NCI-H187 (cell line): Measurements from ENCODE around the gene COQ10A.
"Not testable (repeated sequence)": the region's sequence is repeated elsewhere in the genome, so short reads cannot be mapped to it uniquely, and the experiment has no call there.

Experiments used
- DNase-seq, 2 experiments: peaks; one replicate each; lab custom pipeline; 2025; lab: John Stamatoyannopoulos, UW

COQ10A gene

DNA sequence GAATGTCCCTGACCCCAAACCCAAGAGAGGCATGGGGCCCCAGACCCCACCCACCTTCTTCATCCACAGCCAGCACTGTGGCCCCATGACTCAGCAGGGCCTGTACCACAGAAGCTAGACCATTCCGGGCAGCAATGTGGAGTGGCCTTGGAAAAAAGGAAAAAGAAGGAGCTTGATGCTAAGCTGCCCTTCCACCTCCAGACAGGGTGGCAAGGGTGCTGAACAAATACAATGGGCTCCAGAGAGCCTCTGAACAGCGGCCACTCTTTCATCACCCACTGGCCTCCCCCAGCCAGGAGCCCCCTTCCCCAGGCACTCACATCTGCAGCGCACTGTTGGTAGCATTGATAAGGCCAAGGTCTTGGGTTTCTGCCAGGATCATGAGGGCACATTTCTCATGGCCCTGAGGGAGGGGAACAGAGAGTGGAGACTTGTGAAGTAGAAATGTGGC is 23.0 kb upstream of the COQ10A start:
- DNase-seq, result no peak

- DNase-seq, result no peak
Measured at GRCh38 chr12:56244494-56244893, 22.2 kb upstream of the COQ10A start.

DNA sequence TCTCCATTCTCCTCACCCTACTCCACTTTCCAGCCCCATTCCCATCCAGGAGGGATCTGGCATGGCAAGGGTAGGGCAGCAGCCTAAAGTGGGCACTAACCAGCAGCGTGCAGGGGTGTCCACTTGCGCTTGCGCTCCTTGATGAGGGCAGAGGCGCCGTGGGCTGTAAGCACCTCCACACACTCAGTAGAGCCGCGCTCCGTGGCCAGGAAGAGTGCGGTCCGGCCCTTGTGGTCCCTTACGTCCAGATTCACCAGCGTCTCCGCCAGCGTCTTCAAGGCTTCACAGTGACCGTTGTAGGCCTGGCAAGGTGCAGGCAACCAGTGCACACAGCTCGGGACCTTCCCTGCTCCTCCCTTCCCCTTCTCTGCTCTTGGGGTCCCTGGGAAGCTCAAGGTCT is 18.8 kb upstream of the COQ10A start:
- no peak for DNase-seq

DNA sequence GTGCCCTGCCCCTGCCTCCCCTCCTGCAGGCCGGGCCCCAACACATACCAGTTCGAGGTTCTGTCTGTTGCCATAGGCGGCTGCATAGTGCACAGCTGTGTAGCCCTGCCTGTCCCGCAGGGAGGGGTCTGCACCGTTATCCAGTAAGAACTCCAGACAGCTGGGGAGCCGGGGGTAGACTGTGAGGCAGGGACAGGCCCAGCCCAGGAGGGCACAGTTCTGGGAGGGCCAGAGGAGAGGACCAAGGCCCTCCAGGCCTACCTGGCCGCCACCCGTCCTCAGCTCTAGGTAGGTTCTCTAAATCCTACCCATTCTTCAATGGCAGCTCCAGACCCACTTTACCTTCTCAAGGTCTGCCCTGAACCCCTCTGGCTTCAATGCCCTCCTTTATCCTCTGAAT is 18.0 kb upstream of the COQ10A start:
- DNase-seq, result no peak

DNA sequence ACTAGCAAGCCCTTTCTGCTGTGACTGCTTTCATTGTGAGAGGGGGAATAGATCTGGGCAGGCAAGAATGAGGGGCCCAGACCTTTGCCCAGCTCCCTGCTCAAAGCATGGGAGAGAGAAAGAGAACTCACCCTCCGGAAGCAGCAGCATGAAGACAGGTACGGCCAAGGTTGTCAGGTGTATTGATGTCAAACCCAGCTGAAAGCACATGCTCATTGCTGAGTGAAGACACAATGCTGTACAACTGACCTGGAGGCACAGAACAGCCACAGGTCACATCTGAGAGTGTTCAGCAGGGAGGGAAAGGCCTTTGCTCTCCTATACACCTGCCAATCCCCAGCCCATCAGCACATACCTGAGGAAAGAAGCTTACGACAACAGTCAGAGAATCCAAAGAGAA is 14.1 kb upstream of the COQ10A start:
- no peak for DNase-seq

DNA sequence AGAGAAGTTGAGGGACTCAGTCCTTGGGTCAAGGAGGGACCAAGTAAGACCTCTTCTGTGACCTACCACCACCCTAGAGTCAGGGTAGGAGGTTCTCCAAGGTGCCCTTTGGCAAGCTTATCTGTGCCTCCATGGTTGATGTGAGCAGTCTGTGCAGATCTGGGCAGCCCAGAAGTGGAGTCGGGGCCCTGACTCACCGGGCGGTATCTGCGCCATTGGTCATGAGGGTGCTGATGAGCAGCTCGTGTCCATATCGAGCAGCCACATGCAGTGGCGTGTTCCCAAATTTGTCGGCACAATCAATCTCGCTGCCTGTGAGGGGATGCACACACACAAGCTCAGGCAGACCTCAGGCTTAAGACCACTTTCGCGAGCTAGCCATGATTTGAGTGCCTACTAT is 13.7 kb upstream of the COQ10A start:
- DNase-seq, result no peak

DNA sequence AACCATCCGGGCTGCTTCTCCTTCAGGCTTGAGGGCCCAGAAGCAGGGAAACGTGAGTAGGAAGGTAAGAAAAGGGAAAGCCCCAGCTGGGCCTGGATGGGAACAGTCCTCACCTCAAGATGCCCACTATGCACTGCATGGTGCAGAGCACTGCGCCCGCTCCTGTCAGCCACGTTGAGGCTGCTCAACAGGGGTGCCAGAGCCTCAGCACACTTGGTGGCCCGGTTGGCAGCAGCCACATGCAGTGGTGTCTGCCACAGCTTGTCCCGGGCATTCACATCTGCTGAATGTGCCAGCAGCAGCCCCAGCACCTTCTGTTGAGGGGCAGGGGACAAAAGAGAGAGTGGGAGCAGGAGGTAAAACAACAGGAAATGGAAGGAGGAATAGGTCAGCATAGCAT is 11.1 kb upstream of the COQ10A start:
- no peak for DNase-seq

- no peak for DNase-seq
Measured at GRCh38 chr12:56256326-56256960, 10.3 kb upstream of the COQ10A start.

DNA sequence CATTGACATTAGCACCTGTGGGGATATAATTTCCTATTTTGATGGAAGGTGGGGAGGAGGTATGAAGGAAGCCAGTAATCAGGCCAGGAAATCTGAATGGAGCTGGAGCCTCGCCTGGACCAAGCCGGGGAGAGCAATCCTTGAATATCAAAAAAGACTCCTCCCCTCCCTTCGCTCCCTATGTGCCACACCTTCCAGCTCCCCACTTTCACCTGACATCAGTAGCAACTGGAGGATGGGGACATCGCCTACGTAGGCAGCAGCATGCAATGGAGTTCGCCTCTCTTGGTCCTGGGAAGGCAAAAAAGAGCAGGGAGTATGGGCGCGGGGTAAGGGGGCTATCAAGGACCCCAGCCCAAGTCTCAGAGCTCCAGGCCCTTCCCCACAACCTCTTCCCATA is 9.7 kb upstream of the COQ10A start:
- DNase-seq, result no peak

GRCh38 chr12:56257491-56258067 is 9.2 kb upstream of the COQ10A start:
- peak in 1 of 2 experiments; percentile 31 for DNase-seq

DNA sequence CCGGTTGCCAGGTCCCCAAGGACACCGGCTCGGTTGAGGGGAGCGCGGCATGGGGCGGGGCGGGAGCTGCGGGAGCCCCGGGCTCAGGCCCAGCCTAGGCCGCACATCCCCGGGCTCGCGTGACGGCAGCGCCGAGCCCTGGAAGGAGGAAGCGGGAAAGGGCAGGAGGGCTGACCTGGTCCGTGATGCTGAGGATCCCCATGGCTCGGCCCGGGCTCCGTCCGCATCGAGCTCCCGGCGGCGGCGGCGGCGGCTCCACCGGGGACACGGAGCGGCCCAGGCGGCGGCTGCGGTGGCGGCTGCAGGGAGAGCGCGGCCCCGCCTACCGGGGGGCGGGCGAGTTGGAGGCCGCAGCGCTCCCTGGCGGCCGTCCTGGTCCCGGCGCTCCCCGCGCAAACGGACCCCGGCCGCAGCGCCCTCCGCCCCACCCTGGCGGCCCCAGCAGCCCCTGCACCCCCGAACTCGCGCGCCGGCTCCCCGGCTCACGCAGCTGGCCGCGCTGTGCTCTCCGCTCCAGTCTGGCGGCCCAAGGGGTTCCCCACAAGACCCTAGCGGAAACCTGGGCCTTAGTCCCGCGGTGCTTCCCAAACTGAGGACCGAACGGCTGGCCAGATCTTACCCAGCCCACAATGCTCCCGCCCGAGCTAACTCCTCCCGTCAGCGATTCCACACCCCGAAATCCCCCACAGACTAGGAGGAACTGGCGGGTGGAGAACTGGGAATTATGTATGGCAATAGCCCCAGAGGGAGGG is 8.5 kb upstream of the COQ10A start, which contains the start of gene ANKRD52:
TSS of gene ANKRD52 (minus strand) at position 317 of the 752 bp plus-strand sequence. CDS start at position 202, 115 bp downstream.
- peak; percentile 47 to 81 for DNase-seq

GRCh38 chr12:56258820-56259183 is 7.9 kb upstream of the COQ10A start:
- no peak for DNase-seq

GRCh38 chr12:56260380-56260779 is 6.4 kb upstream of the COQ10A start:
- no peak for DNase-seq

DNA sequence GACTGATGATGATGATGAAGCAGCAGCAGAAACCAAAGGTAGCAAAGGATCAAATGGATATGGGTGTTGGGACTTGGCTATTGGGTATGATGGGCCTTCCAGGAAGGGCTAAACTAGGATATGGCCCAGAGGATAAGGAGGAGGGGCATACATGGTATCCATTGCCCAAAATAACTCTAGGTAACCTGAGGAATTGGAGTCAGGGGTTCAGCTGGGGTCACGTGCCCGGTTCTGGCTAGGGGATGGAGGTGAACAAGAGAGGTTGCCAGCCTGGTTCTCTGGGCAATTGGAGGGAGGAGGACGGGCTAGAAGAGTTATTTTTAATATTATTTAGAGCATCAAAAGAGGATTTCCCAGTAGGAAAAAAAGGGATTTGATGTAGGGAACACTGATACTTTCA is 5.8 kb upstream of the COQ10A start:
- DNase-seq, result no peak

- DNase-seq, result no peak
Measured at GRCh38 chr12:56261503-56262232, 5.1 kb upstream of the COQ10A start.

- DNase-seq, result not testable (repeated sequence)
Measured at GRCh38 chr12:56262955-56263354, 3.8 kb upstream of the COQ10A start.

- DNase-seq, result not testable (repeated sequence)
Measured at GRCh38 chr12:56266068-56266692, 562 bp upstream of the COQ10A start.

DNA sequence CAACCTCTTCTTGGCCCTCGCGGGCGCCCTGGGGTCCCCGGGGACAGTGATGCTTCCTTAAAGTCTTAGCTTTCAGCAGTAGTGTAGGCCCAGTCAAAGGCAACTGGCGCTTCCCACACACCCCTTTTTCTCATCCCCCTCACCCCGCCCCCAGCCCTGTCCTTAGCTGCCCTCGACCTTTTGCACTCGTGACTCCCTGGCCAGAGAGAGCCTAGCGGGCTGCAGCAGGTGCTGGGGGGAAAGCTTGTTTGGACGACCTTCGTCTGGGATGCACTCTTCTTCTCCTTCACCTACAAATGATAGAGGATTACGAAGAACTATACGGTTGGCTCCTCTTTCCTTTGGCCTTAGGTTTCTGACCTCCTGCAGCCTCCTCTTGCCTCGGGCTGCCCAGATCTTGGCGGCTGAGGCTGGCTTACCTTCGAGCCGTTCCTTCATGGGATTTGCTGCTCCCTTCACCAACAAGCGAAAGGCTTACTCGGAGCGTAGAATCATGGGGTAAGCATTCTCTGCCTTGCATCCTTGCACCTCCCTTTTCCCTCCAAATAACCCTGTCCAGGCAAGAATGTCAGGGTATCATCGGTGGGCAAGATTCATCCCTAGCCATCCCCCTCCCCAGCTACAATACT is 815 bp downstream of the COQ10A start:
- DNase-seq, result no peak

GRCh38 chr12:56271031-56271430 is 4.3 kb downstream of the COQ10A start:
- no peak for DNase-seq

DNA sequence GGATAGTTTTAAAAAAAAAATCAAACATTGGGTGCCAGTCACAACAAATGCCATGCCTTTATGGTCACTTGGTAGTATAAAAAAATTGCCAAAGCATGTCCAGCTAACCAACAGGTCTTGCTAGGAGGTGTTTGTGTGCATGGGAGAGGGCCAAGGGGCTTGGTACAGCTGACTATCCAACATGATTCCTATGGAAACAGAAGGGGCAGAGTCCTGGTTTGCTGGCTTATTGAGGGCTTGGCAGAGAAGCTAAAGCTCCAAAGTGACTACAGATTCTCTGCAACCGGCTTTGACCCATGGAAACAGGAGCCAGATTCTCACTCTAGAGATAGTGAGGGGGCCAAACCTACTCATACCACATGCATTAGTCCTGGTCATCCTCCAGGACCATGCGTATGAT is 5.7 kb downstream of the COQ10A start:
- DNase-seq, result not testable (repeated sequence)

GRCh38 chr12:56274299-56274698 is 7.6 kb downstream of the COQ10A start:
- no peak for DNase-seq

GRCh38 chr12:56278905-56279304 is 12.2 kb downstream of the COQ10A start:
- no peak for DNase-seq
